Breast epithelium (tissue), 4 donors: ENCODE data around the gene VRK1. TPM values are rescaled to one million over a fixed set of nuclear protein-coding genes. Genes with fewer than 3 reads are reported as not detected.

Source experiments
- DNase-seq, 2 donors: peaks; one replicate each; pipeline ENCODE4 v3.0.0-alpha.2; 2019; ENCODE audit warnings: low spot score in 2 of 2
- H3K27ac ChIP-seq, 2 donors: fragments of 200-600 bp; sonication (generic) in 1 of 2; one replicate each; pipeline ENCODE4 v1.5.1; 2016 to 2019; ENCODE audit warnings: mild to moderate bottlenecking in 1 of 2
- H3K27me3 ChIP-seq, 2 donors: fragments of 200-600 bp; sonication (generic) in 1 of 2; one replicate each; pipeline versions ENCODE4 v1.5.1 to v1.6.0; 2017 to 2019; ENCODE audit warnings: control low read depth in 1 of 2, mild to moderate bottlenecking in 1 of 2
- H3K36me3 ChIP-seq: fragments of 200-600 bp; one replicate; pipeline ENCODE4 v1.5.1; 2019
- H3K4me1 ChIP-seq, 2 donors: fragments of 200-600 bp; sonication (generic); one replicate each; pipeline ENCODE4 v1.5.1; 2016 to 2019; ENCODE audit warnings: control low read depth in 1 of 2
- H3K4me3 ChIP-seq, 3 donors: fragments of 200-600 bp; sonication (generic); 1 replicate in 2 of 3; 2 replicates in 1 of 3; pipeline ENCODE4 v1.5.1; 2016 to 2019; ENCODE audit warnings: mild to moderate bottlenecking in 3 of 3, moderate library complexity in 2 of 3
- H3K9me3 ChIP-seq, 2 donors: fragments of 200-600 bp; sonication (generic) in 1 of 2; one replicate each; pipeline ENCODE4 v1.5.1; 2016 to 2019; ENCODE audit warnings: control low read depth in 1 of 2
- POLR2A ChIP-seq: fragments of 450-650 bp; IDR thresholded peaks from one replicate; pipeline ENCODE4 v1.6.1; 2016; ENCODE audit warnings: antibody characterized with exemption, mild to moderate bottlenecking, moderate library complexity
- POLR2AphosphoS5 ChIP-seq, 3 donors: sonication (generic); formaldehyde crosslinking; IDR thresholded peaks; one replicate each; pipeline ENCODE4 v1.6.1; 2017; ENCODE audit warnings: antibody characterized with exemption in 3 of 3
- intact Hi-C: fragments of 100-400 bp; cut with DNase I; formaldehyde crosslinking; loops from one replicate; pipeline ENCODE4 v1.15.1; 2023; ENCODE audit warnings: low total_unique reads
- total RNA-seq, 3 donors: library from RNA; depleted of rRNA; stranded (reverse); fragments of >200 nt; gene quantifications; one replicate each; pipeline ENCODE4 v1.1.0, GENCODE V29; 2016
- TF ChIP-seq, protein P1 (sequence below), 3 donors: fragments of 450-650 bp; IDR thresholded peaks; one replicate each; pipeline ENCODE4 v1.5.1; 2016 to 2017; ENCODE audit warnings: antibody characterized with exemption in 3 of 3, mild to moderate bottlenecking in 3 of 3, moderate library complexity in 3 of 3

Gene VRK1
- total RNA-seq, 3 donors from 2014 or later, result 13.1 to 19.9 (median 16.7) TPM

DNA sequence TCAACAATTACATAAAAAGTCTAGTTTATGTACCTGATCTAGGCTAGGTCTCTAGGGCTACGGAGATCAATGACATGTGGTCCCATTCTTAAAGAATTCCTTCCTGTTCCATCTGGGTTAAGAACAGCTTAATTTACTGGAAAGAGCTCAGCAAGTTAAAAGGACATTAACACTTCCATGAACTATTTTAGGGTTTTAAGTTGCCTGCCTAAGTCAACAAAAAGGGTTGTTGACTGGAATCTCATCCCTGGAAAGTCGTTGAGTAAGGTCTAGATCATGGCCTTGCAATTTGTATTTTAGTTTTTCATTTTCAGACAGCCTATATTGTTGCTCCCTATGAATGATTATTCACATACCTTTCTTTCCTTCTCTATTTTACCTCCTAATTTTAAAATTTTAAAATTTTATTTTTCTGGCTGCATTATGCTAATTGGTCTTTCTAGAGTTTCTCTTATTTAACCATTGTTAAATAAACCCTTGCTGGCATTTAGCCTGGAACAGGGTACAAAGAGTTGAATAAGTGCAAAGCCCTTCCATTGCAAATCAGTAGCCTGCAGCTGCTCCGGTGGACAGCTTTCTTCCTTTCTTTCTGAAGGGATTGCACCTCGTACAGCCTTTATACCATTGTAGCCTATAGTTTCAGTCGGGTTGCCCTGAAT lies 66.3 kb downstream of the VRK1 start:
- TF ChIP-seq, protein P1, sequence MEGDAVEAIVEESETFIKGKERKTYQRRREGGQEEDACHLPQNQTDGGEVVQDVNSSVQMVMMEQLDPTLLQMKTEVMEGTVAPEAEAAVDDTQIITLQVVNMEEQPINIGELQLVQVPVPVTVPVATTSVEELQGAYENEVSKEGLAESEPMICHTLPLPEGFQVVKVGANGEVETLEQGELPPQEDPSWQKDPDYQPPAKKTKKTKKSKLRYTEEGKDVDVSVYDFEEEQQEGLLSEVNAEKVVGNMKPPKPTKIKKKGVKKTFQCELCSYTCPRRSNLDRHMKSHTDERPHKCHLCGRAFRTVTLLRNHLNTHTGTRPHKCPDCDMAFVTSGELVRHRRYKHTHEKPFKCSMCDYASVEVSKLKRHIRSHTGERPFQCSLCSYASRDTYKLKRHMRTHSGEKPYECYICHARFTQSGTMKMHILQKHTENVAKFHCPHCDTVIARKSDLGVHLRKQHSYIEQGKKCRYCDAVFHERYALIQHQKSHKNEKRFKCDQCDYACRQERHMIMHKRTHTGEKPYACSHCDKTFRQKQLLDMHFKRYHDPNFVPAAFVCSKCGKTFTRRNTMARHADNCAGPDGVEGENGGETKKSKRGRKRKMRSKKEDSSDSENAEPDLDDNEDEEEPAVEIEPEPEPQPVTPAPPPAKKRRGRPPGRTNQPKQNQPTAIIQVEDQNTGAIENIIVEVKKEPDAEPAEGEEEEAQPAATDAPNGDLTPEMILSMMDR (IDR thresholded peaks at IDR 0.05), result no peak
- no peak for TF ChIP-seq POLR2AphosphoS5 (IDR thresholded peaks at IDR 0.05)
- TF ChIP-seq POLR2A, result no peak
- no peaks in the 10 kb centered on the region for H3K9me3 ChIP-seq
- intact Hi-C loops, result no loop called here
- no peaks in the 10 kb centered on the region for H3K27me3 ChIP-seq
- no peak overlapping the region for H3K4me3 ChIP-seq
- H3K36me3 ChIP-seq, result no peaks in the 10 kb centered on the region
- no peaks in the 10 kb centered on the region for H3K4me1 ChIP-seq
- DNase-seq, result no peak
- no peak overlapping the region for H3K27ac ChIP-seq

DNA sequence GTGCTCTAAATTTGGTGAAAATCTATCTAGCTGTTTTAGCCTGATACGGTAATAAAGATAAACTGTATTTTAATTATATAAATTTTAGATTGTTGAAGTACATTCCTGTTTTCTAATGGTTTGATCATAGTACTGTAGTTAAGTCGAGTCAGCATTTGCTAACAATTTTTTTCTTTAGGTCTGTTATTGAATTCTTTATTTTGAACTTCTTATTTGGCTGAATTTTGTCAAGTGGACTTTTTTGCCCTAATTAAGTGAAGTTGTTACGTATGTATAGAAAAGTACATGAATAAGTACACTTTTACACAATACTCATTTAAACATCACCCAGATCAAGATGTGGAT lies 66.8 kb downstream of the VRK1 start:
- H3K36me3 ChIP-seq, result no peaks in the 10 kb centered on the region
- H3K4me1 ChIP-seq, result no peaks in the 10 kb centered on the region
- H3K4me3 ChIP-seq, result no peak overlapping the region
- TF ChIP-seq, protein P1 (IDR thresholded peaks at IDR 0.05), result no peak
- TF ChIP-seq POLR2AphosphoS5 (IDR thresholded peaks at IDR 0.05), result no peak
- no peak for TF ChIP-seq POLR2A
- H3K9me3 ChIP-seq, result no peaks in the 10 kb centered on the region
- no peak overlapping the region for H3K27ac ChIP-seq
- intact Hi-C loops, result no loop called here
- H3K27me3 ChIP-seq, result no peaks in the 10 kb centered on the region
- DNase-seq, result no peak

GRCh38 chr14:96867634-96868033 lies 70.5 kb downstream of the VRK1 start:
- no peaks in the 10 kb centered on the region for H3K9me3 ChIP-seq
- no peak overlapping the region for H3K27ac ChIP-seq
- intact Hi-C loops, result no loop called here
- DNase-seq, result no peak
- H3K36me3 ChIP-seq, result no peaks in the 10 kb centered on the region
- TF ChIP-seq, protein P1 (IDR thresholded peaks at IDR 0.05), result no peak
- TF ChIP-seq POLR2A (no peak), POLR2AphosphoS5 (IDR thresholded peaks at IDR 0.05) (no peak)
- H3K4me3 ChIP-seq, result no peak overlapping the region
- H3K4me1 ChIP-seq, result no peaks in the 10 kb centered on the region
- H3K27me3 ChIP-seq, result no peaks in the 10 kb centered on the region

DNA sequence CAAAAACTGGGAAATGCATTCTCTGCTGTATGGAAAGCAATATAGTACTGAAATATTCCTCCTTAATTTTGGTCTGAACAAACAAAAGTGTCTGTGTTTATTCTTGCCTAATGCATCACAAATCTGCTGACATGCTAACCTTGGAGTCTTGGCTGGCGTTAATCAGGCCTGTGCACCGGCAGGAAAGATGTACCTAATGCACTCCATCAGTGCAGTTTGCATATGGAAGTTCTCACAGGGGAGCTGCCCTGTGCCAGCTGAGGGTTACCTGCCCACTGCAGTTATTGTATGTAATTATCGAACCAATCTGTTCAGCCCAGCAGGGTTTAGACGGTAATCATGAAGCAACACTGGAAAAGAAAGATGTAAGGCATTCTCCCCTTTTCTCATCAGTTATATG lies 76.9 kb downstream of the VRK1 start:
- no peaks in the 10 kb centered on the region for H3K27me3 ChIP-seq
- intact Hi-C loops, result no loop called here
- H3K27ac ChIP-seq, result no peak overlapping the region
- H3K9me3 ChIP-seq, result no peaks in the 10 kb centered on the region
- DNase-seq, result no peak
- H3K4me3 ChIP-seq, result no peak overlapping the region
- H3K36me3 ChIP-seq, result no peaks in the 10 kb centered on the region
- TF ChIP-seq POLR2A (no peak), POLR2AphosphoS5 (IDR thresholded peaks at IDR 0.05) (no peak)
- TF ChIP-seq, protein P1 (IDR thresholded peaks at IDR 0.05), result no peak
- H3K4me1 ChIP-seq, result no peaks in the 10 kb centered on the region

GRCh38 chr14:96876747-96877146 lies 79.6 kb downstream of the VRK1 start:
- no peaks in the 10 kb centered on the region for H3K27me3 ChIP-seq
- H3K9me3 ChIP-seq, result no peaks in the 10 kb centered on the region
- H3K27ac ChIP-seq, result no peak overlapping the region
- H3K4me3 ChIP-seq, result no peak overlapping the region
- no peaks in the 10 kb centered on the region for H3K36me3 ChIP-seq
- TF ChIP-seq POLR2AphosphoS5 (IDR thresholded peaks at IDR 0.05) (no peak), POLR2A (no peak)
- TF ChIP-seq, protein P1 (IDR thresholded peaks at IDR 0.05), result no peak
- intact Hi-C loops, result no loop called here
- DNase-seq, result no peak
- no peaks in the 10 kb centered on the region for H3K4me1 ChIP-seq
